Inferior parietal cortex (tissue), 1 donor: ENCODE data around the gene KLHDC2.
"Not testable (repeated sequence)": the region's sequence is repeated elsewhere in the genome, so short reads cannot be mapped to it uniquely, and the experiment has no call there.

Source experiments
- DNase-seq: peaks from one replicate; pipeline ENCODE4 v3.0.0-alpha.2; 2016; ENCODE audit errors: extremely low spot score

Gene KLHDC2

DNA sequence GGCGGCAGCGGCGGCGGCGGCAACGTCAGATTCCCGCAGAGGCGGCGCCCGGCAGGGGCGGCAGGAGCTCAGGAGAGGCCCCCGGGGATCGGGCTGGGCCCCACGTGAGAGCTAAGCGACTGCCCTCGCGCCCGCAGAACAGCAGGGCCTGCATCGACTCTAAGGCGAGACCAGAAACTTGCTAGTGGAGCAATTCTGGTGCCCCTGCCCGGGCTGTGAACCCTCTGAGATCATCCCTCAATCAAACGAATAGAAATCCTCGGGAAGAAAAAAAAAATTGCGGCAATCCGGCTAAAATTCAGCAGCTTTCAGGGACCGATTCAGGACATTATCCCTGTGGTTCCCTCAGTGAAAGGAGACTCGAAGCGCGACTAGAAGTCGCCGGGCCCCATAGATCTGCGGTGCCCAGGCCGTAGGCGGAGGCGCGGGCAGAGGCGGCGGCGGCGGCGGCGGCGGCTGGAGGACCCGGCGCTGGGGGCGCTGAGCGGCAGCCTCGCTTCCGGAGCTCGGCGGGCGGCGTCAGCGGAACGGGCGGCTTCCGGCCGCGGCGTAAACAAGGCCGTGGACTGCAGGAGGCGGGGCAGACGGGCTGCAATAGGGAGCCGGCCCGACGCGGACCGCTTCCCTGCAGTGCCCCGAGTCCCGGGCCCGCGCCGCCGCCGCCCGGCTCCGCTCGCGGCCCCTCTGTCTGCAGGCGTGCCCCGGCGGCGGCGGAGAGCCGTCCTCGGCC, at the start of gene KLHDC2:
TSS of gene KLHDC2 (plus strand) at position 583 of the 730 bp plus-strand sequence. CDS start 316 bp downstream, outside the sequence.
- DNase-seq = peak; percentile 80

DNA sequence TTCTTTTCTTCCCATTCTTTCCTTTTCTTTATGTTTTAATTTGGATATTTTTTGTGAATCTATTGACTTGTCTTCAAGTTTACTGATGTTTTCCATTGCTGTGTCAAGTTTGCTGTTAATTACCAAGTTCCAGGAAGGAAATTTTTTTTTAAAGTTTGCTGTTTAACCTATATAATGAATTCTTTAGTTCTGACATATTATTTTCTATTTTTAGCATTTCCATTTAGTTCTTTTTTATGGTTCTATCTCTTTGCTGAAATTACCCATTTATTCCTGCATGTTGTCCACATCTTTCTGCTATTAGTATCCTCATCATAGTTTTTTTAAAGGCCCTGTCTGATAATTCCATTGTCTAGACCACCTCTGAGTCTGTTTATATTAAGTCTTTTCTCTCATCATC, 47.2 kb upstream of the KLHDC2 start:
- DNase-seq = no peak

DNA sequence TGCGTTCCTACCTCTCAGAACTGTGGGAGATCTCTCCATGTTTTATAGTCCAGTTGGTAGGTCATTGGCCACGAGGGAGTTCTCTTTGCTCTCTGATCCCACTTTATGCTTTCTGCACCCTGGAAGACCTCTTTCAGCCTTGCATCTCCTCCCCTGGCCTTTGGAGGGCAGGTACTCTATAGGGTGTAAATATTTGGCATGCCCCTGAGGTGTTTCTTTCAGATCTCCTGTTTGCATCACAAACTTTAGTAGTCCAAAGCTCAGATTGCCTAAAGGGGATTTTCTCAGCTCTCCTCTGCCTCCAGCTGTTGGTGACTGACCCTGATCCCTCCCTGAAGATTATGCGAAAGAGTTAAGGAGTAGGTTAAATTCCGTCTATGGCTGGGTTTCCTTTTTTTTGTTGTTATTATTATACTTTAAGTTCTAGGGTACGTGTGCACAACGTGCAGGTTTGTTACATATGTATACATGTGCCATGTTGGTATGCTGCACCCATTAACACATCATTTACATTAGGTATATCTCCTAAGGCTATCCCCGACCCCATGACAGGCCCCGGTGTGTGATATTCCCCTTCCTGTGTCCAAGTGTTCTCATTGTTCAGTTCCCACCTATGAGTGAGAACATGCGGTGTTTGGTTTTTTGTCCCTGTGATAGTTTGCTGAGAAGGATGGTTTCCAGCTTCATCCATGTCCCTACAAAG, 46.1 kb upstream of the KLHDC2 start:
- DNase-seq = not testable (repeated sequence)

DNA sequence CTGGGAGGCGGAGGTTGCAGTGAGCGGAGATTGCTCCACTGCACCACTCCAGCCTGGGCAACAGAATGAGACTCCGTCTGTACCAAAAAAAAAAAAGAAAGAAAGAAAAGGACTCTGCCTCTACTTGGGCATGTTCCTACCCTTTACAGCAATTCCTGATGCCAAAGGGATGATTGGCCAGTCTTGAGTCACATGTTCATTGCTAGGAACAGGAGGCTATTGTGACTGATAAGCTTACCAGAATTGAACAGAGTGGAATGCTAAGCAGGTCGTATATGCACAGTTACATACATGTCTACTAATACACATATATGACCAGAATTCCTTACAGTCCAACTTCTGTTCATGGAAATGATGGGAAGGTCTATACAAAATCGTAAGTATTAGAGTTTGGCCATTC, 40.8 kb upstream of the KLHDC2 start:
- no peak for DNase-seq

DNA sequence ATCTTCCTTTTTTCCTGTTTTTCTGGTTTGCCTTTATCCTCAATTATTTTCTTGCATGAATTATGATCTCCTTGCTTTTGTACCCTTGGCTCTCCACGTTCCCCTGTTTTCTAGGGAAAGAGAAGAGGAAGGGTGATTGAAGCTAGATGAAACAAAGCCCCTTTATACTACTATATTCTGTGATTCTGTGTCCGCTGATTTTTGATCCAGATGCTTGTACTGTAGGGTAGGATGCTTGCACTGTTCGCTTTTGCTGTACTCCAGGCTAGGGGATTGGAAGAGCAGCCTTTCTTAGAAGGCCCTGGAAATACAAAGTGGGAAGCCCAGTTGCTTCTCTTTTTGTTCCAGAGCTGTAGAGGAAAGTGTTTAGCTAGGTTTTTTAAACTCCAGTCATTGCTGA, 35.1 kb upstream of the KLHDC2 start:
- peak; percentile 21 for DNase-seq

DNA sequence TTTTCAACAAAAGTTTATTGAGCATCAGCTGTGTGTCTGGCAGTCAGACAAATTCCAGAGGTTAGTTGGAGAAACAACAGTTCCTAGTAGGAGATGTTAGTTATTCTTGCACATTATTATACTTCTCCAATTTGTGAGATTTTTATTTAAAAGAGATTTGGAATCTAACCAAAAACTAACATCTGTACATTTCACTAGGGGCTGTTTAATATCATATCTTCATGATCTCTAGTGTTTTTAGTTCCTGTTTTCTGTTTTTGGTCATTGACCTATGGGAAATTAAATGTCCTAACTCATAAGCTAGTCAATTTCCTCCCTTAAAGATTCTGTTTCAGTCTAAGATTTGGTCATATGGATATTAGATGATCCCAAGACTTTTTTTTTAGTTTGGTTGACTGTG, 34.1 kb upstream of the KLHDC2 start:
- DNase-seq = no peak

- DNase-seq = not testable (repeated sequence)
Observed at GRCh38 chr14:49735669-49736068, 32.3 kb upstream of the KLHDC2 start.

- DNase-seq = no peak
Observed at GRCh38 chr14:49745191-49745590, 22.8 kb upstream of the KLHDC2 start.

DNA sequence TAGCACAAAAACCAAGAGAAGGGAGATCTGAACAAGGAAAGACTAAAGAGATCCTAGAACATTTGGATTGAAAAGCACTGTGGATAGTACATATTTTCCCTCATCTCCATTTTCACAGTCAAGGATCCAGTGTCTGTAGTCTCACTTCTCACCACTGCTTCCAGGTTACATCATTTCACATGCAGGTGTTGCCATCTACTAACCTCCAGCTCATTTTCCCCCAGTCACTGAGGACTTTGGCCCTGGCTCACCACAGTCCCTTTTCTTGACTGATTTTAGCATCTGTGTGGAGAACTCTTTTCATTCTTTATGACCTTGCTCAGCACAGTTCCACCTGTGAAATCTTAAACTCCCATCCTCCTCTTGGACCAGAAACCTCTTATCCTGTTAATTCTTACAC, 21.5 kb upstream of the KLHDC2 start:
- DNase-seq = not testable (repeated sequence)

- no peak for DNase-seq
Observed at GRCh38 chr14:49754570-49755097, 13.3 kb upstream of the KLHDC2 start.

DNA sequence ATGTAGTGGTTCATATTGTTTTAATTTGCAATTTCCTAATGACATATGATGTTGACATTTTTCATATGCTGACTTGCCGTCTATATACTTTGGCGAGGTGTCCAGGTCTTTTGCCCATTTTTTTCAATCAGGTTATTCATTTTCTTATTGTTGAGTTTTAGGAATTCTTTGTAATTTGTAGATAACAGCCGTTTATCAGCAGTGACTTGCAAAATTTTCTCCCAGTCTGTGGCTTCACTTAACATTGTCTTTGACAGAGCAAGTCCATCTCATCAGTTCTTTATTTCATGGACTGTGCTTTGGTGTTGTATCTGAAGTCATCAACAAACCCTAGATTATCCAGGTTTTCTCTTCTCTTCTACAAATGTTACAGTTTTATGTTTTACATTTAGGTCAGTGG, 12.6 kb upstream of the KLHDC2 start:
- DNase-seq = no peak

- no peak for DNase-seq
Observed at GRCh38 chr14:49761839-49762551, 6.0 kb upstream of the KLHDC2 start.

- DNase-seq = peak; percentile 12
Observed at GRCh38 chr14:49766839-49767238, 1.1 kb upstream of the KLHDC2 start.

GRCh38 chr14:49767270-49767570, 733 bp upstream of the KLHDC2 start:
- DNase-seq = no peak

- DNase-seq = peak; percentile 39
Observed at GRCh38 chr14:49768301-49769121, 558 bp downstream of the KLHDC2 start.

GRCh38 chr14:49769171-49769570, 1.2 kb downstream of the KLHDC2 start:
- no peak for DNase-seq

DNA sequence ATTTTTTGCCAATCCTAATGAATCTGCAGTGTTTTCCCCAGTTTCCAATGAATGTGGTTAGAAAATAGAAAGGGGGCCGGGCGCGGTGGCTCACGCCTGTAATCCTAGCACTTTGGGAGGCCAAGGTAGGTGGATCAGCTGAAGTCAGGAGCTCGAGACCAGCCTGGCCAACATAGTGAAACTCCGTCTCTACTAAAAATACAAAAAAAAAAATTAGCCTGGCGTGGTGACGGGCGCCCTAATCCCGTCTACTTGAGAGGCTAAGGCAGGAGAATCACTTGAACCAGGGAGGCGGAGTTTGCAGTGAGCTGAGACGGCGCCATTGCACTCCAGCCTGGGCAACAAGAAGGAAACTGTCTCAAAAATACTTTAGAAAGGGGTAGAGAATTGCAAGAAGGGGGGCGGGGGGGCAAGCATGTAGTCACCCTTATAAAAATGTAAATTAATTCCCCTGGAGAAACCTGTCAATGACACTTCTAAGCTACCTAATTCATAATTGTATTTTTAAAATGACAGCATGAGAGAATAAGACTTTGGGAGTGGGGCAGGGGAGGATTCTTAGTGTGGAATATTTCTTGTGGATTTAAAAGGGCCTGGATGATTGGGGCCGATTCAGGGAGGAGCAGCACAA, 1.7 kb downstream of the KLHDC2 start:
- no peak for DNase-seq

DNA sequence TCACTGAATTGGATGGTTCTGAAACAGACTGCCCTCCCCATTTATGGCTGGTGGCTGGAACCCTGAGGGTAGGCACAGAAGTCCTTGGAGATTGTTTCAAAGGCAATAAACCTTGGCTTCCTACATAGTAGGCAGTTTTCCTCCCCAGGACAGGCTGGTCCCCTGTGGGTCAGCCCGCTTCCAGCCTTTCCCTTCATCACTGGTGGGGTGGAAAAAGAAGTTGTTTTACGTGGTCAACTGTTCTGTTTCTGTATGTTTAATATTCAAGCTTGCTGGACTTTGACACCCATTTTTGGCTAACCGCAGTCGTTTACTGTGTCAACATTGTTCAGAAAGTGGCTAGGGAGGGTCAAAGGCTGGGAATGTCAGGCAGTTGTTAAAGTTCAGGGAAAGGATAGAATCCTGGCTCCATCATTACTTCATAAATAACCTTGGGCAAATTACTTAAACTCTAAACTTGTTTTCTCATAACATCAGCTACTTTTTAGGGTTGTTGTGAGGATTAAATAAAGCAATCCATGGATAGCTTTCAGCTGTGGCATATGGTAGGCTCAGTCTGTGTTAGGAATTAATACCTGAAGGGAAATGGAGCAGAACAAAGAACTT, 2.4 kb downstream of the KLHDC2 start:
- DNase-seq = no peak

GRCh38 chr14:49771691-49772090, 3.7 kb downstream of the KLHDC2 start:
- DNase-seq = not testable (repeated sequence)

- DNase-seq = no peak
Observed at GRCh38 chr14:49774106-49774505, 6.2 kb downstream of the KLHDC2 start.

GRCh38 chr14:49778421-49778820, 10.5 kb downstream of the KLHDC2 start:
- no peak for DNase-seq
